Measurements from ENCODE around the gene ACOT11. TPM values are rescaled to one million over a fixed set of nuclear protein-coding genes. Genes with fewer than 3 reads are reported as not detected.
"Not testable (repeated sequence)": the region's sequence is repeated elsewhere in the genome, so short reads cannot be mapped to it uniquely, and the experiment has no call there.

ACOT11 gene
- total and polyA plus RNA-seq, 12 donors: 25.8 to 77.2 (median 54.7) TPM

DNA sequence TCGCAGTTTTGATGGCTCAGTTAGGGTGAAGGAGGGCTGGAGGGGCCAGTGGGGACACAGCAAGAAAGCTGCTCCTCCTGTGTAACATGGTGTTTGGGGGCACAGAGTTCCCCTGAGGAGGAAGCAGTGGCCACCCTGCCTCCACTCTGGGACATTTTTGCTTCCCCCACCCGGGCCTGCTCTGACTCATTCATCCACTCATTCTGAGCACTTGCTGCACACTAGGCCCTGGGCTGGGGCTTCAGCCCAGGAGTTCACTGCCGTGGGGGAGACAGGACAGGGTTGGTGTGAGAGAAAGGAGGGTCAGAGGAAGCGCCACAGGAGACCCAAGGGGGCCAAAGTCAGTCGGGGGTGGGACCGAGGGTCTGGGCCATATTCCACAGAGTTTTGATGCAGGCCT is 41.4 kb upstream of the ACOT11 start:
- Histone ChIP-seq H3K4me1 (no peaks in the 10 kb centered on the region), H3K27ac (no peak overlapping the region), H3K4me3 (no peak overlapping the region), H3K27me3 (peaks cover 0 to 21% (median 13%) of the 10 kb centered on the region in 7 donors), H3K9me3 (peaks cover 0 to 5% (median 0%) of the 10 kb centered on the region in 11 donors), H3K36me3 (no peaks in the 10 kb centered on the region)
- ATAC-seq: peak in 1 of 8 donors; percentile 37
- 78 to 82% methylated on average over 6 of the region's 6 CpGs for WGBS, 2 donors
- TF ChIP-seq CTCF (IDR thresholded peaks at IDR 0.05): no peak
- intact Hi-C loops (cut with DNase I): no loop called here
- no peak for DNase-seq

- Histone ChIP-seq H3K27me3 (peaks cover 0 to 14% (median 7%) of the 10 kb centered on the region in 7 donors), H3K4me3 (no peak overlapping the region), H3K27ac (no peak overlapping the region), H3K9me3 (peaks cover 0 to 11% (median 0%) of the 10 kb centered on the region in 11 donors), H3K36me3 (no peaks in the 10 kb centered on the region), H3K4me1 (no peaks in the 10 kb centered on the region)
- 77 to 78% methylated on average over 17 of the region's 17 CpGs for WGBS, 2 donors
- intact Hi-C loops (cut with DNase I): no loop called here
- no peak for ATAC-seq
- DNase-seq: no peak
- TF ChIP-seq CTCF (IDR thresholded peaks at IDR 0.05): no peak
These were observed 40.8 kb upstream of the ACOT11 start for GRCh38 chr1:54507033-54507870.

- Histone ChIP-seq H3K4me1 (no peaks in the 10 kb centered on the region), H3K27ac (no peak overlapping the region), H3K9me3 (peaks cover 0 to 11% (median 0%) of the 10 kb centered on the region in 11 donors), H3K36me3 (no peaks in the 10 kb centered on the region), H3K4me3 (no peak overlapping the region), H3K27me3 (no peaks in the 10 kb centered on the region)
- intact Hi-C loops (cut with DNase I): loop anchor here in 1 of 10 donors (10.0 kb wide), 1 partner anchor 284 kb away; no protein-coding TSS in a partner anchor
- DNase-seq: no peak
- WGBS, 2 donors: 80 to 85% methylated on average over 3 of the region's 3 CpGs
- no peak for TF ChIP-seq CTCF (IDR thresholded peaks at IDR 0.05)
- ATAC-seq: no peak
These were observed 37.2 kb upstream of the ACOT11 start for GRCh38 chr1:54510715-54511270.

DNA sequence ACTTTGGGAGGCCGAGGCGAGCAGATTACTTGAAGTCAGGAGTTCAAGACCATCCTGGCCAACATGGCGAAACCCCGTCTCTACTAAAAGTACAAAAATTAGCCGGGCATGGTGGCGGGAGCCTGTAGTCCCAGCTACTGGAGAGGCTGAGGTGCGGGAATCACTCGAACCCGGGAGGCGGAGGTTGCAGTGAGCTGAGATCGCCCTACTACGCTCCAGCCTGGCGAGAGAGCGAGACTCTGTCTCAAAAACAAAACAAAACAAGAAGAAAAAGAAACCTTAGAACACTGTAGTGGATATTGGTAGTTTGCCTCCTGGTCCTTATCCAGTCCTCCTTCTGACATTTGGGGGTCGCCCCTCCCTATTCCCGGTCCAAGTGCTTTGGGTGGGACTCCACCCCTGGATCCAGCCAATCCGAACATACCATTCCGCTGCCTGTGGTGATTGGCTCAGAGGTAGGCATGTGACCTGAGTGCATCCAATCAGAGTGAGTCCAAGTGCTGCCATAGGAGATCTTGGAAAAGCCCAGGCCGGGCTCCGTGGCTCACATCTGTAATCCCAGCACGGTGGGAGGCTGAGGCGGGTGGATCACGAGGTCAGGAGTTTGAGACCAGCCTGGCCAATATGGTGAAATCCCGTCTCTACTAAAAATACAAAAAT is 34.0 kb upstream of the ACOT11 start:
- DNase-seq, H3K27ac ChIP-seq, H3K27me3 ChIP-seq, H3K36me3 ChIP-seq, ATAC-seq, H3K4me3 ChIP-seq, H3K4me1 ChIP-seq: not testable (repeated sequence)
- intact Hi-C loops (cut with DNase I): loop anchor here in 1 of 10 donors (10.0 kb wide), 1 partner anchor 281 kb away; no protein-coding TSS in a partner anchor
- WGBS, 2 donors: 90% methylated on average over 24 of the region's 24 CpGs
- H3K9me3 ChIP-seq: peaks cover 0 to 11% (median 0%) of the 10 kb centered on the region in 11 donors

Data from heart right ventricle (tissue), 16 donors.